Esophagus squamous epithelium (tissue), 5 donors: ENCODE measurements around the gene ZDHHC14. TPM values are rescaled to one million over a fixed set of nuclear protein-coding genes. Genes with fewer than 3 reads are reported as not detected.

ENCODE experiments used
- DNase-seq: peaks from one replicate; lab custom pipeline; 2025; lab: John Stamatoyannopoulos, UW
- H3K27ac ChIP-seq, 4 donors: fragments of 200-600 bp; sonication (generic); one replicate each; pipeline ENCODE4 v1.5.1; 2016 to 2019; ENCODE audit warnings: mild to moderate bottlenecking in 1 of 4
- H3K27me3 ChIP-seq, 4 donors: fragments of 200-600 bp; sonication (generic); 1 replicate in 3 of 4; 2 replicates in 1 of 4; pipeline versions ENCODE4 v1.5.1 to v1.6.0; 2017 to 2021; ENCODE audit warnings: antibody characterized with exemption in 1 of 4
- H3K36me3 ChIP-seq, 3 donors: fragments of 200-600 bp; sonication (generic); one replicate each; pipeline ENCODE4 v1.5.1; 2016 to 2019
- H3K4me1 ChIP-seq, 3 donors: fragments of 200-600 bp; sonication (generic); one replicate each; pipeline ENCODE4 v1.5.1; 2017 to 2019
- H3K4me3 ChIP-seq, 4 donors: fragments of 200-600 bp; sonication (generic); 1 replicate in 3 of 4; 2 replicates in 1 of 4; pipeline ENCODE4 v1.5.1; 2016 to 2019; ENCODE audit warnings: mild to moderate bottlenecking in 2 of 4, moderate library complexity in 1 of 4
- H3K9me3 ChIP-seq, 3 donors: fragments of 200-600 bp; sonication (generic); one replicate each; pipeline ENCODE4 v1.5.1; 2016 to 2019
- POLR2A ChIP-seq, 4 donors: fragments of 450-650 bp; IDR thresholded peaks; one replicate each; pipeline ENCODE4 v1.6.1; 2017; ENCODE audit warnings: antibody characterized with exemption in 4 of 4, mild to moderate bottlenecking in 4 of 4, moderate library complexity in 3 of 4
- WGBS, 2 donors: methylation state at CpG; one replicate each; pipeline ENCODE4 v1.1.5; 2018; 5-methylcytosine and 5-hydroxymethylcytosine counted together
- intact Hi-C: fragments of 100-400 bp; cut with DNase I; formaldehyde crosslinking; loops from one replicate; pipeline ENCODE4 v1.15.0; 2022
- total RNA-seq, 4 donors: library from RNA; depleted of rRNA; stranded (reverse); fragments of >200 nt; gene quantifications; one replicate each; pipeline ENCODE4 v1.1.0, GENCODE V29; 2016
- TF ChIP-seq, protein P1 (sequence below), 6 experiments: fragments of 450-650 bp in 4 of 6; fragments of 200-600 bp in 2 of 6; sonication (generic) in 2 of 6; IDR thresholded peaks; one replicate each; pipeline ENCODE4 v1.5.1; 2016 to 2019; ENCODE audit warnings: antibody characterized with exemption in 6 of 6, mild to moderate bottlenecking in 4 of 6, moderate library complexity in 4 of 6
- donor health status: DM: yes; HTN: yes; CAD: no.

The ZDHHC14 gene
- total RNA-seq, 4 donors from 2014 or later = 6.1 to 15.6 (median 6.9) TPM

DNA sequence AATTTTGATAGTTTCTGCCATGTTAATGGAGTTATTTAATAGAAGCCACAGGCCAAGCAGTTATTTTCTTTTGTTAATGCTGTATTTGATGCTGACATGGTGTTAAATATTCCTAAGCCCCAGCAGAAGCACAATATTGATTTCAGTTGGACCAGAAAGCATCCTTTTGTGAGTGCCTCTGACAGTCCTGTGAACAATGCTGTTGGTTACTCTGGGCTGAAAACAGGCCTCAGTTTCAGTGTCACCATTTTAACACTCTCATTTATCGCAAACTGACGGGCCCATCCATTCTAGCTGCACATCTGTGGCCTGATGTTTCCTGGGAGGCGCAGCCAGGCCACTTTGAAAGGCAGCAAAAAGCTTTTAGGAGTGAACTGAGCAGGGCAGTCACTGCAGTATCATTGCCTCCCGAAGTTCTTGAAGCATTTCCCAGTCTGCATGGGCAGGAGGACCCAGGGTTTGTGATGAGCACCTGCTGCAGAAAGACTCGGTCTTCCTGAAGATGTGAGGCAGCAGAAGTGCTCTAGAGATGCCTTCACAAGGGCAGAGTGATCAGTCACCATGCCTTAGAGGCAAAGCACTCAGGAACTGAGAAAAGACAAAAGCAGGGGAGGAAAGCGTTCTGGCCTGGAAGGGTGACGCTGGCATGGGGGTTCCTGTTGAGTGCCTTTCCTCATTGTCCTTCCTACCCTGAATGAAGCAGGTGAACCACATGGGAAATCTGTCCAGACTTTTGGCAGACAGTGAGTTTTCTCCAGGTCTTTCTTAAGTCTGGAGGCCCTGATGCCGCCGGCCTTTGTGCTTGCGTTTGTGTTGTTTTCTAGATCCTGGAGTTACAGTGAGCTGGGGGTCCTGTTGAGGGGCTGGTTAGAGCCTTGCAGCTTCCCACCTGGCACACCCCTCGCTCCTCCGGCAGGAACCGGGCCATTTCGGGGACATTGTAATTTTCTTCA is 74.0 kb downstream of the ZDHHC14 start:
- H3K27me3 ChIP-seq = no peaks in the 10 kb centered on the region
- intact Hi-C loops = no loop called here
- 88 to 96% methylated on average over 10 to 11 of the region's 14 CpGs for WGBS, 2 donors
- TF ChIP-seq, protein P1, sequence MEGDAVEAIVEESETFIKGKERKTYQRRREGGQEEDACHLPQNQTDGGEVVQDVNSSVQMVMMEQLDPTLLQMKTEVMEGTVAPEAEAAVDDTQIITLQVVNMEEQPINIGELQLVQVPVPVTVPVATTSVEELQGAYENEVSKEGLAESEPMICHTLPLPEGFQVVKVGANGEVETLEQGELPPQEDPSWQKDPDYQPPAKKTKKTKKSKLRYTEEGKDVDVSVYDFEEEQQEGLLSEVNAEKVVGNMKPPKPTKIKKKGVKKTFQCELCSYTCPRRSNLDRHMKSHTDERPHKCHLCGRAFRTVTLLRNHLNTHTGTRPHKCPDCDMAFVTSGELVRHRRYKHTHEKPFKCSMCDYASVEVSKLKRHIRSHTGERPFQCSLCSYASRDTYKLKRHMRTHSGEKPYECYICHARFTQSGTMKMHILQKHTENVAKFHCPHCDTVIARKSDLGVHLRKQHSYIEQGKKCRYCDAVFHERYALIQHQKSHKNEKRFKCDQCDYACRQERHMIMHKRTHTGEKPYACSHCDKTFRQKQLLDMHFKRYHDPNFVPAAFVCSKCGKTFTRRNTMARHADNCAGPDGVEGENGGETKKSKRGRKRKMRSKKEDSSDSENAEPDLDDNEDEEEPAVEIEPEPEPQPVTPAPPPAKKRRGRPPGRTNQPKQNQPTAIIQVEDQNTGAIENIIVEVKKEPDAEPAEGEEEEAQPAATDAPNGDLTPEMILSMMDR (IDR thresholded peaks at IDR 0.05) = no peak
- no peak for TF ChIP-seq POLR2A (IDR thresholded peaks at IDR 0.05)
- H3K4me1 ChIP-seq = no peaks in the 10 kb centered on the region
- no peaks in the 10 kb centered on the region for H3K36me3 ChIP-seq
- no peak for DNase-seq
- no peak overlapping the region for H3K27ac ChIP-seq
- H3K9me3 ChIP-seq = no peaks in the 10 kb centered on the region
- no peak overlapping the region for H3K4me3 ChIP-seq

DNA sequence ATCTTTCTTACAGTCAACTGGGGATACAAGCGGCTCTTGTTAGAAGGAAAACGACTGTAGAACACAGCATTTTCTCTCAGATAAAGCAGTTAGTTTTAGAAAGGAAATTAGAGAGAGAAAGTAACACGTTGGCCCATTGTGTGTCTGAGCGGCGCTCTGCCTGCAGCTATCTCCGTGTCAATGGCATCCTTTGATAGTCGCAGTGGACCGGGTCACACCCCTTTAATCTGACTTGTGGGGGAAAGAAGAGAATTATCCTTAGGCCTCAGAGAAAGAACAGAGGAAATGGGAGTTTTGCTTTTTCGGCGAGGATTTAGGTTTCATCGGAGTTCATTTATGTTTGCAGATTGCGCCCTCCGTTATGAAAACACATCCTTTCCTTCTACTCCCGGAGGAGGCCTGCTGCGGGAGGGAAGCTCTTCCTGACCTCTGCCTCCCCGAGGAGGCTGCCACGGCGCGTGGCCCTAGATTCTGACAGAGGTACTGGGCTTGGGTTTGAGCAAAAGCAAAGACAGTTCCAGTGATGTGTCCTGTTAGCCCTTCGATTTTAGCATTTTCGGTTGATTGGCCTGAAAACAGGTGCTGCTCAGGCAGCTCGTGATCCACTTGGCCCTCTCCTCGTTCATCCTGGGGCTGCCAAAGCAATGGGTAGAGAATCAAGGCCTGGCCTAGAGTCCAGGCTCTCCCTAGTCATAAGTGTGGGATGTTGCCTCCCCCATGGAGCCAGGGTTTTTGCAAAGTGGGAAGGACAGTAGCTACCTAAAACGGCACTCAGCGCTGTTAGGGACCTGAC is 74.9 kb downstream of the ZDHHC14 start:
- Histone ChIP-seq H3K9me3 (no peaks in the 10 kb centered on the region), H3K4me1 (peaks cover 0 to 5% (median 0%) of the 10 kb centered on the region in 3 donors), H3K36me3 (no peaks in the 10 kb centered on the region), H3K4me3 (no peak overlapping the region), H3K27me3 (no peaks in the 10 kb centered on the region), H3K27ac (no peak overlapping the region)
- TF ChIP-seq POLR2A (IDR thresholded peaks at IDR 0.05) = no peak
- TF ChIP-seq, protein P1 (IDR thresholded peaks at IDR 0.05) = no peak
- 77 to 82% methylated on average over 13 to 25 of the region's 25 CpGs for WGBS, 2 donors
- intact Hi-C loops = no loop called here
- no peak for DNase-seq

DNA sequence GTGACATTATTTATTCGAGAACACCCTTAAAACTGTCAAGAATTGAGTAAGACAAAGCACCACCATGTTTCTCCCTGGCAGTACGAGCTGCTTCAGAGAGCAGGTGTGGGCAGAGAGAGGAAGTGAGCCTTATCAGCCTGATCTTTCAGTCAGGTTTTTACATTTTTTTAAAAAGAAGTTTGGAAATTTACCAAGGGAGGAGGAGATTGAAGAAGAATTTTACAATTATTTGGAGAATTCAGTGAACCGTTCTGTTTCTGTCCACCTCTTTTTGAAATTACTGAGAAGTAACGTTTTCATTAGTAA is 75.5 kb downstream of the ZDHHC14 start:
- WGBS, 2 donors = 68 to 75% methylated on average over 4 of the region's 4 CpGs
- no peaks in the 10 kb centered on the region for H3K27me3 ChIP-seq
- DNase-seq = no peak
- no peak overlapping the region for H3K4me3 ChIP-seq
- H3K36me3 ChIP-seq = no peaks in the 10 kb centered on the region
- intact Hi-C loops = no loop called here
- H3K9me3 ChIP-seq = no peaks in the 10 kb centered on the region
- H3K27ac ChIP-seq = no peak overlapping the region
- TF ChIP-seq, protein P1 (IDR thresholded peaks at IDR 0.05) = no peak
- no peak for TF ChIP-seq POLR2A (IDR thresholded peaks at IDR 0.05)
- H3K4me1 ChIP-seq = peaks cover 0 to 10% (median 0%) of the 10 kb centered on the region in 3 donors

DNA sequence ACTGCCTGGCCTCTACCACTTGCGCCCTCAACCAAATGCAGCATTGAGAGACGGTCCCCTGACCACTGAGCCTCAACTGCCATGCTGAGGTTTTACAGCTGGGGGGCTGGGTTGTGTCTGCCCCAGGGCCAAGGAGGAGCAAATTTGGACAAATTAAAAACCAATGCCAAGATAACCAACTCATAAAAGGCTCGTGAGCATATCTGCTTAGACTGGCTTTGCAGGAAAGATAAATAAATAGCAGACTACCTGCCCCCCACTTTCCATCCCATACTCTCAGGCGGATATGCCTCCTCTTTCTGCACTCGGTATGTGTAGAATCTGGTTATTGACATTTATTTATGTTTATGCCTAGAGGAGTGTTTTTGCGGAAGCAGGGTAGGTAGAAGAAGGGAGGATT is 76.8 kb downstream of the ZDHHC14 start:
- H3K4me3 ChIP-seq = no peak overlapping the region
- TF ChIP-seq POLR2A (IDR thresholded peaks at IDR 0.05) = no peak
- TF ChIP-seq, protein P1 (IDR thresholded peaks at IDR 0.05) = no peak
- no peaks in the 10 kb centered on the region for H3K27me3 ChIP-seq
- peaks cover 0 to 13% (median 0%) of the 10 kb centered on the region in 3 donors for H3K4me1 ChIP-seq
- no peaks in the 10 kb centered on the region for H3K9me3 ChIP-seq
- WGBS, 2 donors = 84 to 96% methylated on average over 5 to 6 of the region's 6 CpGs
- H3K27ac ChIP-seq = no peak overlapping the region
- intact Hi-C loops = no loop called here
- no peaks in the 10 kb centered on the region for H3K36me3 ChIP-seq
- no peak for DNase-seq

DNA sequence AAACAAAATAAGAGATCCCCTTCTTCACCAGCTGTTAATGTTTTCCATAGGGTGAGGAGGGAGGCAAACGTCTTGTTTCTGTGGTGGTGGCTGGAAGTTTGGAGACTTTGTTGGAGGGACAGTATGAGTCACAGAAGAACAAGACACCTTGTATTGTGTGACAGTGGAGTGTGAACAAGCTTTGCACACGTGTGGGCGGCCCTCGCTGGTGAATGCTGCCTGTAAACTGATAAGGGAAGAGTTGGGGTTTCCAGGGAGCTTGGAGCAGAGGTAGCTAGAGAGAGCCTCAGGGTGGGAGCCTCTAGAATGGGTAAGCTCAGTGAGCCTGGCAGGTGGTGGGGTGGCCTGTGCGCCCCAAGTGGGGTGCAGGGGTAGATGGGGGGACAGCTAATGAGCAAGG is 78.3 kb downstream of the ZDHHC14 start:
- Histone ChIP-seq H3K4me1 (peaks cover 0 to 13% (median 0%) of the 10 kb centered on the region in 3 donors), H3K4me3 (no peak overlapping the region), H3K27me3 (no peaks in the 10 kb centered on the region), H3K9me3 (no peaks in the 10 kb centered on the region), H3K27ac (no peak overlapping the region), H3K36me3 (no peaks in the 10 kb centered on the region)
- TF ChIP-seq, protein P1 (IDR thresholded peaks at IDR 0.05) = no peak
- no peak for TF ChIP-seq POLR2A (IDR thresholded peaks at IDR 0.05)
- no peak for DNase-seq
- intact Hi-C loops = no loop called here
- WGBS, 2 donors = 83 to 85% methylated on average over 5 of the region's 5 CpGs
